ENCODE results near the gene MYO3A. TPM values are rescaled to one million over a fixed set of nuclear protein-coding genes. Genes with fewer than 3 reads are reported as not detected.

MYO3A gene
- total RNA-seq, 4 donors from 2014 or later = 0.17 to 0.19 TPM; not detected in 2

- no peak for TF ChIP-seq CTCF (IDR thresholded peaks at IDR 0.05; ENCODE audit: low read depth)
These were observed 260.2 kb downstream of the MYO3A start for GRCh38 chr10:26194275-26194674.

GRCh38 chr10:26197248-26197647, 263.2 kb downstream of the MYO3A start:
- no peak for TF ChIP-seq CTCF (IDR thresholded peaks at IDR 0.05; ENCODE audit: low read depth)

GRCh38 chr10:26198119-26198518, 264.1 kb downstream of the MYO3A start:
- no peak for TF ChIP-seq CTCF (IDR thresholded peaks at IDR 0.05; ENCODE audit: low read depth)

- TF ChIP-seq CTCF (IDR thresholded peaks at IDR 0.05; ENCODE audit: low read depth) = no peak
These were observed 265.8 kb downstream of the MYO3A start for GRCh38 chr10:26199841-26200240.

GRCh38 chr10:26205223-26205622, 271.2 kb downstream of the MYO3A start:
- TF ChIP-seq CTCF (IDR thresholded peaks at IDR 0.05; ENCODE audit: low read depth) = no peak

- no peak for TF ChIP-seq CTCF (IDR thresholded peaks at IDR 0.05; ENCODE audit: low read depth)
These were observed 277.9 kb downstream of the MYO3A start for GRCh38 chr10:26211781-26212444.

GRCh38 chr10:26212511-26212910, 278.5 kb downstream of the MYO3A start:
- TF ChIP-seq CTCF (IDR thresholded peaks at IDR 0.05; ENCODE audit: low read depth) = no peak

All from subcutaneous adipose tissue (tissue), 4 donors.